ENCODE data around the gene S100A7.
"Not testable (repeated sequence)": the region's sequence is repeated elsewhere in the genome, so short reads cannot be mapped to it uniquely, and the experiment has no call there.

Gene S100A7

DNA sequence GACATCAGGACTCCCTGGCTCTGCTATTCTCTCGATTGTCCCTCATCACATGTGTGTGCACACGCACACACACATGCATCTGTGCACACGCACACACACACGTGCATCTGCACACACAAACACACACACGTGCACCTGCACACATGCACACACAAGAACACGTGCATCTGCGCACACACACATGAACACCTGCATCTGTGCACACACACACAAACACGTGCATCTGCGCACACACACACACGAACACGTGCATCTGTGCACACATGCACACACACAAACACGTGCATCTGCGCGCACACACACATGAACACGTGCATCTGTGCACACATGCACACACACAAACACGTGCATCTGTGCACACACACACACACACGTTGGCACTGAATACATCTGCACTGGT, 29.4 kb downstream of the S100A7 start:
- no peak for DNase-seq (ENCODE audit: low read depth in 3 of 3)

GRCh38 chr1:153430561-153430960, 29.9 kb downstream of the S100A7 start:
- no peak for DNase-seq (ENCODE audit: low read depth in 3 of 3)

DNA sequence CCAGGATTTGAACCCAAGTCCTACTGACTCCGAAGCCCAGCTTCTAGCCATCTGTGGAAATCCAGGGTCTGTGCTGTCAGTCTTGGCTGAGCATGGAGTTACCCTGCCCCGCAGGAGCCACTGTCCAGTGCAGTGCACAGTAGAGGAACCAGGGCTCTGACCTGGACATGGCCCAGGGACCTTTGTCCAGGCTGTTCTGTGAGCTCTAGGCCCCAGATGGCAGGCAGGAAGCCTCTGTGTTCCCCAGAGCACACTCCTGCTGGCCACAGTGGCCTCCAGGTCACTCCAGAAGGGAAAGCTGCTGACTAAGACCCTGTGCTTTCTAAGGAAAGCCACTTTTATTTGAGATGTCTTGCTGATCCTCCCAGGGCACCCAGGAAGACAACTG, 30.3 kb downstream of the S100A7 start:
- DNase-seq (ENCODE audit: low read depth in 3 of 3): no peak

DNA sequence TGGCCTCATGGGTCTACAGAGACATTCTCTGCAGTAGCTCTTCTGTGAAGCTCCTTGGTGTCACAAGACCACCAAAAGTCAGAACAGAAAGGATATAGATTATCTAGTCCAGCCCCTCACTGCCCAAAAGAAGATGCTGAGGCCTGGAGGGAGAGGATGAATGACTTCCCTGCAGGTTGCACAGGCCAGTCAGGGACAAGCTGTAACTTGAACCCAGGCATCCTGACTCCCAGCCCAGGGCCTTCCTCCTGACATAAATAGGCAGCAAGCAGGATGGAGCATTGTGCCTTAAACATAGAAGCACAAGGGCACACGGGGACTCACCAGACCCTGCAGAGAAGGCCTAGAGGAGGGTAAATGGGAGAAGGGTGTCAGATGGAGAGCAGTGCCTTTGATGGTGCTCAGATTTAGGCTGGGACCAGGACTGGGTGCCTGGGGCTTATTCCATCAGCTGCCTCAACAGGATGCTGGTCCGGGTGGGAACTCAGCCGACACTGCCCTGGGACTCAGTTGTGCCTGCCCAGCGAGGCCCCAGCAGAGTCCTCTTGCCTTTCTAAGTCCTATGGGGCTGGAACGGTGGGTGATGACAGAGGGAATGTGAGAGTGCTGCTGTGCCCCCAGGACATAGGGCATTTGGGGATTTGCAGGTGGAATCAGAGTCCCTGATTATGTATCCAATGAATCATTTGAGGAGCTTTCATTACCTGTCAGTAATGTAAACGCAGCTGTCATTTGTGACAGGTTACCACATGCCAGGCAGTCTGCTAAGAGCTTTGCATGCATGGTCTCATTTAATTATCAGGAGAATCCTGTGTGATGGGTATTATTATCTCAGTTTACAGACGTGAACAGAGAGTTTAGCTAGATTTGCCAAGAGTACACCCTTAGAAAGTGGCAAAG, 30.9 kb downstream of the S100A7 start:
- DNase-seq (ENCODE audit: low read depth in 3 of 3): no peak

- DNase-seq (ENCODE audit: low read depth in 3 of 3): no peak
Observed at GRCh38 chr1:153428791-153429190, 31.7 kb downstream of the S100A7 start.

- DNase-seq (ENCODE audit: low read depth in 3 of 3): no peak
Observed at GRCh38 chr1:153428073-153428638, 32.3 kb downstream of the S100A7 start.

DNA sequence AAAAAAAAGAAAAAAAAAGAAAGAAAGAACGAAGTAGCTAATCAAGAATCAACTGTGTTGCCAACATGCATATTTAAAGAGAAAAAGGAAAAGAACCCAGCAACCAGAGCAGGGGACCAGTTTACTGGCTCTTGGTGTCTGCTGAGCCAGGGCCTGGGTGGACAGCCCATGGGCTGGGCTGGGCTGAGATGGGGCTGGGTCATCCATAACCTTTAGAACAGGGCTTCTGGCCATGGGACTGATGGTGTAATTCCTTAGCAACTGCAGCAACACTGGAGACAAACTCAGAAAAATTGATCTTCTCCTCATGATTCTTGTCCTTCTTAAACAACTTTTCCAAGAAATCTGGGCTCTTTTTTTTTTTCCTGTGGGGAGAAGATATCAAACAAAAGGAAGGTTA, 33.6 kb downstream of the S100A7 start:
- DNase-seq (ENCODE audit: low read depth in 3 of 3): no peak

GRCh38 chr1:153422450-153423068, 37.9 kb downstream of the S100A7 start:
- peak; percentile 23 to 47 (median 38) for DNase-seq (ENCODE audit: low read depth in 3 of 3)

DNA sequence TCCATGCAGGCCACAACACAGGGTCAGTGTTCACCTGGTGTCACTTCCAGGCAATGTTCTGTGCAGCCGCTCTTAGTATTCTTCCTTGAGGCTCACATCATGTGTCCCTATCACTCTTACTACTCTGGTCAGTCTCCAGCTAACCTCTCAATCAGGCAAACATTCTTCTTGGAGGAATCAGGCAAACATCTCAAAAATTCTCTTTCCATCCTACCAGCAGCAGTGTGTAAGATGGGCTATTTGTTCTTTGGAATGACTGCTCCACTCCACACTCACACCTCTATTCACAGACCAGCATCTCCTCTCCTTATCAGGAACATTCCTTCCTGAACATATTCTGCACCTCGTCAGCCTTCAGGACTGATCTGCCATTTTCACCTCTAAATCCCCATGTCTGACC, 40.1 kb downstream of the S100A7 start:
- DNase-seq (ENCODE audit: low read depth in 3 of 3): no peak

DNA sequence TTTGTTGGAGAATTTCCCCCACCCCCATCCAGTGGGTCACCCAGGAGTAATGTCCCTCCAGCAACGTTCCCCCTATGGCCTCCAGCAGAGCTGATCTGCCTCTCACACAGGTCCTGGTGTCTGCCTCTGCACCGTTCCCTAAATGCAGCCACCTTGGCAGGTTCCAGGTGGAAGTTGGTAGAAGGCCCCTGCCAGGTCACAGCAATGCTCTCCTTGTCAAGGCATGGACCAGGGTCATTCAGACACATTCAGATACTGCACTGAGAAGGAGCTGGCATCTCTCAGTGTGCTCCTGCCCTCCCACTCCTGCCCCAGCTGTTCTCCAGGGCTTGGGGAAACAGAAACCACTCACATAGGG, 41.0 kb downstream of the S100A7 start:
- DNase-seq (ENCODE audit: low read depth in 3 of 3): not testable (repeated sequence)

GRCh38 chr1:153418758-153419435, 41.6 kb downstream of the S100A7 start:
- not testable (repeated sequence) for DNase-seq (ENCODE audit: low read depth in 3 of 3)

DNA sequence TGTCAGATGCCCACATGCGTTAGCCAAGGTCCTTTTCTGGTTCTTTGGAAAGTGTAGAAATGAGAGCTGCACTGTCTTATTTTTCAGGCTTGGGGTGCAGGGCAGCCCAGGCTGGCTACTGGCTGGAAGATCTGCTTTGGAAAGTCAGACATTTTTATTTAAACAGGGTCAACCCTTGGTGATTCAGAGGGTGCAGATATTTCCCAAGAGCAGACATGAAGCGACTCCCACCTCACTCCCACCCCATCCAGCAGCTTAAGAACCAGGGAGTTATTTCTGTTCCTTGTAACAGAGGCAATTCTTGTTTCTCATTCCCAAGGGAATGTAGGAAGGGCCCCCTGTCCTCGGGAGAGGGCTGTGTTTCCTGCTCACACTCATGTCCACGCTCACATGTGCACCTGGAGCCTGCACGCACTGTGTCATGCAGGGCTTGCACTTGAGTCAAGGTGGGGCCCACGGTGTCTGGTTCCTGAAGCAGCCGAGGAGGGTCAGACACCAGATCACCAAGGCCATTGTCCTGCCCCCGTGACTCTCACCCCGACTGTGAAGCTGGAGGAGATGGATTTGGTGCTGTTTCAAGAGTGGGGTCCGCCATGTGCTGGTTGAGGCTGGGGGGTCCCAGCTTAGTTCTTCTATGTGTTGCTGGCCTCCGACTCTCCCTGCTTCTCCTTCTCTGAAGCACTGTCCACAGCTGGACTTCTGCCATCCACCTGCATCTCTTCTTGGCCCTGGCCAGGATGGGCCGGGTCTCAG, 43.1 kb downstream of the S100A7 start:
- no peak for DNase-seq (ENCODE audit: low read depth in 3 of 3)

- no peak for DNase-seq (ENCODE audit: low read depth in 3 of 3)
Observed at GRCh38 chr1:153415850-153416570, 44.4 kb downstream of the S100A7 start, which contains the start of gene S100A7A. Gene S100A7A, plus strand, starts transcription at chr1:153416520. Its CDS starts 1,563 bp downstream, at chr1:153418083.

- not testable (repeated sequence) for DNase-seq (ENCODE audit: low read depth in 3 of 3)
Observed at GRCh38 chr1:153413961-153414360, 46.5 kb downstream of the S100A7 start.

Measured in stimulated activated CD4-positive, alpha-beta T cell treated with anti-CD3 and anti-CD28 coated beads, TNF-alpha, amount 100 ng/mL, for 4 hours (primary cell).